Erythroblast (primary cell): ENCODE measurements around the gene PABPC1L.

Experiments
- GATA1 ChIP-seq: IDR thresholded peaks from 2 replicates; pipeline ENCODE4 v1.6.1; 2011; ENCODE audit warnings: low read depth, mild to moderate bottlenecking, control low read depth, low read length, moderate library complexity
- POLR2A ChIP-seq: IDR thresholded peaks from 2 replicates; pipeline ENCODE4 v1.6.1; 2011; ENCODE audit warnings: mild to moderate bottlenecking, low read length

- TF ChIP-seq POLR2A (no peak), GATA1 (no peak)
These were observed 38.7 kb downstream of the PABPC1L start for GRCh38 chr20:44948513-44948912.
